Measurements from ENCODE around the gene RNU7-1.

Gene RNU7-1

GRCh38 chr12:6919588-6919987 lies 24.0 kb upstream of the RNU7-1 start:
- DNase-seq, result no peak

DNA sequence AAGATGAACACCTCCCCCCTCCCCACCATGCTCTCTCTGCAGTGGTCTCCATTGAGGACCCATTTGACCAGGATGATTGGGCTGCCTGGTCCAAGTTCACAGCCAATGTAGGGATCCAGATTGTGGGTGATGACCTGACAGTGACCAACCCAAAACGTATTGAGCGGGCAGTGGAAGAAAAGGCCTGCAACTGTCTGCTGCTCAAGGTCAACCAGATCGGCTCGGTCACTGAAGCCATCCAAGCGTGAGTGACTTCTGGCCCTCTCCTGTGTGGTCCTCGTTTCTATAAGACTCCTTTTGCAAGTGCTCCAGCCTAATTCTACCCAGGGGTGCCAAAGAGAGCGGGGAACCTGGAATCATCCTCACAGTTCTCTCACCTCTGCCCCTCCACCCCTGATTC lies 22.1 kb upstream of the RNU7-1 start:
- DNase-seq, result no peak

- DNase-seq, result no peak
Measured at GRCh38 chr12:6921996-6922946, 21.3 kb upstream of the RNU7-1 start.

DNA sequence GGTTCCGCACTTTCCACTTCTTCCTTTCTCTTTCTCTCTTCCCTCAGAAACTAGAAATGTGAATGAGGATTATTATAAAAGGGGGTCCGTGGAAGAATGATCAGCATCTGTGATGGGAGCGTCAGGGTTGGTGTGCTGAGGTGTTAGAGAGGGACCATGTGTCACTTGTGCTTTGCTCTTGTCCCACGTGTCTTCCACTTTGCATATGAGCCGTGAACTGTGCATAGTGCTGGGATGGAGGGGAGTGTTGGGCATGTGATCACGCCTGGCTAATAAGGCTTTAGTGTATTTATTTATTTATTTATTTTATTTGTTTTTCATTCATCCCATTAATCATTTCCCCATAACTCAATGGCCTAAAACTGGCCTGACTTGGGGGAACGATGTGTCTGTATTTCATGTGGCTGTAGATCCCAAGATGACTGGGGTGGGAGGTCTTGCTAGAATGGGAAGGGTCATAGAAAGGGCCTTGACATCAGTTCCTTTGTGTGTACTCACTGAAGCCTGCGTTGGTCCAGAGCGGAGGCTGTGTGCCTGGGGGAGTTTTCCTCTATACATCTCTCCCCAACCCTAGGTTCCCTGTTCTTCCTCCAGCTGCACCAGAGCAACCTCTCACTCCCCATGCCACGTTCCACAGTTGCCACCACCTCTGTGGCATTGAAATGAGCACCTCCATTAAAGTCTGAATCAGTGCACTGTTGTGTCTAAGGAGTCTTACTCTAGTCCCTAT lies 20.4 kb upstream of the RNU7-1 start:
- DNase-seq, result no peak

DNA sequence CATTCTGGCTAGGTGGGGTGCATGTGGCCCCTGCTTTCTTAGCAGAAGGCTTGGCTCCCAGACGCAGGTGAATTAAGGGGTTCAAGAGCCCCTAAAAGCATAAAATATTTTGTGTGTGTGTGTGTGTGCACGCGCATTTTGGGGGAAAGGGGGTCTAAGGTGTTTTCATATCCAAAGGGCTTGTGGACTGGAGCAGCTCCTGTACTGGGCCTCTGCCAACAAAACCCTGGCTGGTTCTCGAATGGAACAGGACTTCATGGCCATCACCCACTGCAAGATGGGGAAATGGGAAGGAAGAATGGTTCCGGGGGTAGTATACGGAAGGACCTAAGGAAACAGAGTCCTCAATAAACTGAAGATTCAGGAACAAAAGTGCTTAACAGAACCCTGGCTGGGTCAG lies 19.8 kb upstream of the RNU7-1 start:
- DNase-seq, result no peak

- DNase-seq, result peak; percentile 56
Measured at GRCh38 chr12:6925239-6925539, 18.4 kb upstream of the RNU7-1 start.

GRCh38 chr12:6925540-6926279 lies 17.9 kb upstream of the RNU7-1 start:
- peak; percentile 87 for DNase-seq

GRCh38 chr12:6927379-6928021 lies 16.1 kb upstream of the RNU7-1 start, which contains the start of gene ATN1:
Gene ATN1 (plus strand): TSS chr12:6927959. CDS start chr12:6934002, 6,043 bp downstream.
- peak; percentile 95 for DNase-seq

DNA sequence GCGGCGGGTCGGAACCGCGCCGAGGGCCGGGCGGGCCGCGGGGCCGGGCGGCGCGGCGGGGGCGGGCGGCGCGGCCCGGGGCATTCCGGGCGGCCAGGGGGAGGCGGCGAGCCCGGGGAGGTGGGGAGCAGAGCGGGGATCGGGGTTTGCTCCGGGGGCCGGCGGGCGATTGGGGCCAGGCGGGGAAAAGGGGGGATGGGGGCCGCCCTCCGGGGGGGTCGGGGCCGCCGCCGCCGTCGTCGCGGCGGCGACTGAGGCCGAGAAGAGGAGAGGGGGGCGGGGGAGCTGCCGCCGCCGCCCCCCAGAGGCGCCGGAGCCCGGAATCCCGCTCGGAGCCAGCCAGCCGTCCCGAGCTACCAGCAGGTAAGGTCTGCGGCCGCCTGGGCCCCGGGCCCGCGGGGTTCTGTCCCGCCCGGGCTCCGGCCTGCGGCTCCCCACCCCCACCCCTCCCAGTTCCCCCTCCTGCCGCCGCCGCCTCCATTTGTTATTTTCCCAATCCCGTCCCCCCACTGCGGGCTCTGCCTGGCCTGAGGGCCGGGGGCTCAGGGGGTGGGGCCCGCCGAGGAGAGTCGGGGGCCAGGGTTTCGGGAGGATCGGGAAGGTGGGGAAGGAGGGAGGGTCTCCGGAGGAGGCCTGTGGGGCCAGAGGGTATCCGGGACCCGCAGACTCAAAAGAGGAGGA lies 15.5 kb upstream of the RNU7-1 start:
- no peak for DNase-seq

DNA sequence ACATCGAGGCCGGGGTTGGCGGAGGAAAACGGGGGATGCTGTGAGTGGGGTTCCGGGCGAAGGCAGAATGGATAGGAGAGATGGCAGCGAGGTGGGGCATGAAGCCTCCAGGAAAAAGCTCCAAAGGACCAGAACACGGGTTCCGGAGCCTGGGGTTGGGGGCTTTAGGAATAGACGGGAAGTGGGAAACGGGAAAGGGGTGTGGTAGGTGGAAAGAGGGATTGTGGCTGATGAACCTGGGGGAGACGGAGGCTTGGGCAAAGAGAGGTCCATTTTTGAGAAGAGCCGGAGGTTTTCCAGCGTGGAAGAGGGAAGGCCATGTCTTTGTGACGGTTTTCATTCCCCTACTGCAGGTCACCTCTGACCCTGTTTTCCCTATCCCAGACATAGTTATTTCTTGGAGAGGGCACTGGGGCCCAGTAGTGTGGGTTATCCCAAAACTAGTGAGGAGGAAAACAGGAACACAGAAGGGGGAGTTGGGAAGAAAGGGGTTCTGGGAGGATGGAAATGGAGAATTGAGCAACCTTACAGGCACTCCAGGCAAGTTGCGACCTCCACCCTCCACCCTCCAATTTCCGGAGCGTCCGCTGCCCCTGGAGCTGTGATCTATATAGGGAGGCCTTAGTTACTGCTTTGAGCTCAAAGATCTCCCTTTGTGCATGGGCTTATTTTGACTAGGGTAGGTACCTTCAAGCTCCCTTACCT lies 14.8 kb upstream of the RNU7-1 start:
- no peak for DNase-seq

- DNase-seq, result no peak
Measured at GRCh38 chr12:6929466-6930452, 13.9 kb upstream of the RNU7-1 start.

DNA sequence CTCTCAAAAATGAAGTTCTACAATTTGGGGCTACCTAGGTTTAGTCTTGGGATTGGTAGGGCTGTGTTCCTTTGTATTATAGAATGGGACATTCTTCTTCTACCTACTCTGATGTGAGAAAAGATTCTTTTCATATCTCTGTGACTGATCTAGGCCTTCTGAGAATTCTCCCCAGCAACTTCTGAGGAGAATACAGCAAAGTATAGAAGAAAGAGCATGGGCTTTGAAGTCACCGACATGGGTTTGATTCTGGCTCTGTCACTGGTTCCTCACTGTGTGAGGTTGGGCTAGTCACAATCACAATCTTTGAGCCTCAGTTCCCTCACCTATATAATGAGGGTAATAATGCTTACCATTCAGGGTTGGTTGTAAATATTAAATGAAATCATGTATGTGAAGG lies 10.8 kb upstream of the RNU7-1 start:
- DNase-seq, result no peak

GRCh38 chr12:6934110-6934509 lies 9.5 kb upstream of the RNU7-1 start:
- DNase-seq, result no peak

DNA sequence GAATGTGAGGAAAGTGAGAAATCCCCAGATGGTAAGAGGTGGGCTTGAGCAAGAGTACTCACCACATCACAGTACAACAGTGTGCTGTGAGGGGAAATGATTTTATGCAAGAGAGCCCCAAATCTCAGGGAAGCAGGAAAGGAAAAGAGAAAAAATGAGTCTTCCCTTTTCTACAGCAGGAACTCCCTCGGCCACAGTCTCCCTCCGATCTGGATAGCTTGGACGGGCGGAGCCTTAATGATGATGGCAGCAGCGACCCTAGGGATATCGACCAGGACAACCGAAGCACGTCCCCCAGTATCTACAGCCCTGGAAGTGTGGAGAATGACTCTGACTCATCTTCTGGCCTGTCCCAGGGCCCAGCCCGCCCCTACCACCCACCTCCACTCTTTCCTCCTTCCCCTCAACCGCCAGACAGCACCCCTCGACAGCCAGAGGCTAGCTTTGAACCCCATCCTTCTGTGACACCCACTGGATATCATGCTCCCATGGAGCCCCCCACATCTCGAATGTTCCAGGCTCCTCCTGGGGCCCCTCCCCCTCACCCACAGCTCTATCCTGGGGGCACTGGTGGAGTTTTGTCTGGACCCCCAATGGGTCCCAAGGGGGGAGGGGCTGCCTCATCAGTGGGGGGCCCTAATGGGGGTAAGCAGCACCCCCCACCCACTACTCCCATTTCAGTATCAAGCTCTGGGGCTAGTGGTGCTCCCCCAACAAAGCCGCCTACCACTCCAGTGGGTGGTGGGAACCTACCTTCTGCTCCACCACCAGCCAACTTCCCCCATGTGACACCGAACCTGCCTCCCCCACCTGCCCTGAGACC lies 8.0 kb upstream of the RNU7-1 start:
- no peak for DNase-seq

GRCh38 chr12:6936194-6936635 lies 7.4 kb upstream of the RNU7-1 start:
- no peak for DNase-seq

DNA sequence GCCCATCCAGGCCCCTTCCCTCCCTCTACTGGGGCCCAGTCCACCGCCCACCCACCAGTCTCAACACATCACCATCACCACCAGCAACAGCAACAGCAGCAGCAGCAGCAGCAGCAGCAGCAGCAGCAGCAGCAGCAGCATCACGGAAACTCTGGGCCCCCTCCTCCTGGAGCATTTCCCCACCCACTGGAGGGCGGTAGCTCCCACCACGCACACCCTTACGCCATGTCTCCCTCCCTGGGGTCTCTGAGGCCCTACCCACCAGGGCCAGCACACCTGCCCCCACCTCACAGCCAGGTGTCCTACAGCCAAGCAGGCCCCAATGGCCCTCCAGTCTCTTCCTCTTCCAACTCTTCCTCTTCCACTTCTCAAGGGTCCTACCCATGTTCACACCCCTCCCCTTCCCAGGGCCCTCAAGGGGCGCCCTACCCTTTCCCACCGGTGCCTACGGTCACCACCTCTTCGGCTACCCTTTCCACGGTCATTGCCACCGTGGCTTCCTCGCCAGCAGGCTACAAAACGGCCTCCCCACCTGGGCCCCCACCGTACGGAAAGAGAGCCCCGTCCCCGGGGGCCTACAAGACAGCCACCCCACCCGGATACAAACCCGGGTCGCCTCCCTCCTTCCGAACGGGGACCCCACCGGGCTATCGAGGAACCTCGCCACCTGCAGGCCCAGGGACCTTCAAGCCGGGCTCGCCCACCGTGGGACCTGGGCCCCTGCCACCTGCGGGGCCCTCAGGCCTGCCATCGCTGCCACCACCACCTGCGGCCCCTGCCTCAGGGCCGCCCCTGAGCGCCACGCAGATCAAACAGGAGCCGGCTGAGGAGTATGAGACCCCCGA lies 6.8 kb upstream of the RNU7-1 start:
- peak; percentile 72 for DNase-seq

DNA sequence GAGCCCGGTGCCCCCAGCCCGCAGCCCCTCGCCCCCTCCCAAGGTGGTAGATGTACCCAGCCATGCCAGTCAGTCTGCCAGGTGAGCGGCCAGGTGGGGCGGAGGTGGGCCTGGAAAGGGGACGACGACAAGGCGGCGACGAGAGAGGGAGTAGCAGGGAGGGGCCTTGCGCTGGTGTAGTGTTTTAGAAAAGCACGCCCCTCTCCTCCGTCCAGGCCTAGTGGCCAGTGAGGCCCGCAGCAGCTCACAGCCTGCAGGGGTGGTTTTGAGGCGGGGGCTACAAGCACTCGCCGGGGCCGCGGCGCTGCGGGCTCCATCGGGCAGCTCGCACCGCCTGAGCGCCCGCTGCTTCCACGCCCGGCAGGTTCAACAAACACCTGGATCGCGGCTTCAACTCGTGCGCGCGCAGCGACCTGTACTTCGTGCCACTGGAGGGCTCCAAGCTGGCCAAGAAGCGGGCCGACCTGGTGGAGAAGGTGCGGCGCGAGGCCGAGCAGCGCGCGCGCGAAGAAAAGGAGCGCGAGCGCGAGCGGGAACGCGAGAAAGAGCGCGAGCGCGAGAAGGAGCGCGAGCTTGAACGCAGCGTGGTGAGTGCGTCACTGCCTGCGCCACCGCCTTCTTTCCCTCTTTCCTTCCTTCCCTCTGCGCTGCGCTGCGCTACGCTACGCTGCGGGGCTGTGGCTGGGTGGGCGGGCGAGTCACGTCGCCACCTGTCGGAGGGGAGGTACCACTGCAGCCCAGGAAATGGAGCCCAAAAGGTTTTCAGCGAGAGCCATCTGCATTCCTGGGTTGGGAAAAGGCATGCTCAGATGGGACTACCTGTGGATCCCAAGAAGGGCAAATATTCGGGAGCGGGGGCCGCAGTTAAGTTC lies 5.9 kb upstream of the RNU7-1 start:
- peak; percentile 95 for DNase-seq
